GM19324 (cell line): ENCODE data around the gene CLDN22.
A peak's percentile ranks its signal among the peaks of the same experiment; 100 is the strongest.

Source experiments
- ATAC-seq: cut with Tn5 transposase; IDR thresholded peaks from one replicate; pipeline ENCODE4 v1.9.1; 2021; ENCODE audit warnings: mild to moderate bottlenecking, moderate library complexity; ENCODE audit not compliant: unreplicated experiment, low FRiP score

CLDN22 gene

GRCh38 chr4:183286590-183287308, 33.3 kb downstream of the CLDN22 start:
- ATAC-seq: peak; percentile 33

- no peak for ATAC-seq
These were observed 34.2 kb downstream of the CLDN22 start for GRCh38 chr4:183285886-183286285.

GRCh38 chr4:183284965-183285364, 35.1 kb downstream of the CLDN22 start:
- no peak for ATAC-seq

GRCh38 chr4:183284258-183284785, 35.8 kb downstream of the CLDN22 start:
- no peak for ATAC-seq

GRCh38 chr4:183276106-183276505, 44.0 kb downstream of the CLDN22 start:
- ATAC-seq: no peak

- ATAC-seq: no peak
These were observed 47.7 kb downstream of the CLDN22 start for GRCh38 chr4:183272384-183272783.

GRCh38 chr4:183268556-183268955, 51.5 kb downstream of the CLDN22 start:
- no peak for ATAC-seq
